Epithelial cell of esophagus (primary cell): ENCODE data around the gene DHPS.
"Not testable (repeated sequence)": the region's sequence is repeated elsewhere in the genome, so short reads cannot be mapped to it uniquely, and the experiment has no call there.

ENCODE experiments used
- DNase-seq: peaks from one replicate; pipeline ENCODE4 v3.0.0; 2010; ENCODE audit warnings: low read depth
- H3K4me3 ChIP-seq: 2 replicates; pipeline ENCODE4 v1.5.1; 2011; ENCODE audit warnings: mild to moderate bottlenecking, low read length, control low read depth
- TF ChIP-seq, protein P1 (sequence below): IDR thresholded peaks from 2 replicates; pipeline ENCODE4 v1.5.1; 2011; ENCODE audit warnings: low read depth, mild to moderate bottlenecking, low read length, control low read depth, inconsistent platforms; ENCODE audit not compliant: insufficient read depth; ENCODE audit errors: missing control alignments

Gene DHPS

DNA sequence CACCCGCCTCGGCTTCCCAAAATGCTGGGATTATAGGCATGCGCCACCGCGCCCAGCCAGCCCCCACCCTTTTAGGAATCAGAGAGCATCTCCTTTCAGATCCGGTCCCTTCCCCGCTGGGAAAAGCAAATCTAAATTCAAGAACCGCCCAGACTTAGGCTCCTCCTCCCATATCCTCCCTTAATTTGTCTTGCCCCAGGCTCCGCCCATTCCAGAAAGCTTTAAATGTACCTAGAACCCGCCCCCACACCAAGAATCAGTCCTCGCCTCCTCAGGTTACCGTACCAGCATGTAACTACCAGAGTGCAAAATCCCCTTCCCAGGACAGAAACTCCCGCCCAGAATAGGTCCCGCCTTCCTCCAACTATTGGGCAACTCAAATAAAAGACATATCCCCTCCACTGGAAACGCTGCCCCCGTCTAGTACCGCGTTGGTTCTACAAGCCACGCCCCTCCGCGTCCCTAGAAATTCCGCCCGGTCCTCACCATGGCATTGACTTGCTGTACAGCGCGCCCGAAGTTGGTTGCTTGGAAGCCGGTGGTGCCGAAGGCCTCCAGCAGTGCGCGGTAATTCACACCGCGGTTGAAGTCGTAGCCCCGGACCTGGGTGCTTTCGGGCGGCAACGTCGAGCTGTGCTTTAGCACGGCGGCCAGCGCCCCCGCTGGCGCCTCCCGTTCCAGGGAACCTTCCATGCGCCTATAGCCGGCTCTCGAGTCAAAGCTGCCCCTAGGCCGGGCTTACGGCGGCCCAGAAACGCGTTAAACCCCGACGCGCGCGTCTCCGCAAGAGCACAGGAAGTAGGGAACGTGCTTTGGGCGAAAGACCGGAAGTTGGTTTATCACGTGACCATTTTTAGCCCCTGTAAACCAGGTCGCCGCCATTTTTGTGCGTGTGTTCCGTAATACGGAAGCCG lies at the start of gene DHPS:
TSS of gene DHPS (minus strand) at position 807 of the 914 bp plus-strand sequence. CDS start at position 693, 114 bp downstream.
- TF ChIP-seq, protein P1, sequence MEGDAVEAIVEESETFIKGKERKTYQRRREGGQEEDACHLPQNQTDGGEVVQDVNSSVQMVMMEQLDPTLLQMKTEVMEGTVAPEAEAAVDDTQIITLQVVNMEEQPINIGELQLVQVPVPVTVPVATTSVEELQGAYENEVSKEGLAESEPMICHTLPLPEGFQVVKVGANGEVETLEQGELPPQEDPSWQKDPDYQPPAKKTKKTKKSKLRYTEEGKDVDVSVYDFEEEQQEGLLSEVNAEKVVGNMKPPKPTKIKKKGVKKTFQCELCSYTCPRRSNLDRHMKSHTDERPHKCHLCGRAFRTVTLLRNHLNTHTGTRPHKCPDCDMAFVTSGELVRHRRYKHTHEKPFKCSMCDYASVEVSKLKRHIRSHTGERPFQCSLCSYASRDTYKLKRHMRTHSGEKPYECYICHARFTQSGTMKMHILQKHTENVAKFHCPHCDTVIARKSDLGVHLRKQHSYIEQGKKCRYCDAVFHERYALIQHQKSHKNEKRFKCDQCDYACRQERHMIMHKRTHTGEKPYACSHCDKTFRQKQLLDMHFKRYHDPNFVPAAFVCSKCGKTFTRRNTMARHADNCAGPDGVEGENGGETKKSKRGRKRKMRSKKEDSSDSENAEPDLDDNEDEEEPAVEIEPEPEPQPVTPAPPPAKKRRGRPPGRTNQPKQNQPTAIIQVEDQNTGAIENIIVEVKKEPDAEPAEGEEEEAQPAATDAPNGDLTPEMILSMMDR, result no peak
- DNase-seq, result peak; percentile 98

DNA sequence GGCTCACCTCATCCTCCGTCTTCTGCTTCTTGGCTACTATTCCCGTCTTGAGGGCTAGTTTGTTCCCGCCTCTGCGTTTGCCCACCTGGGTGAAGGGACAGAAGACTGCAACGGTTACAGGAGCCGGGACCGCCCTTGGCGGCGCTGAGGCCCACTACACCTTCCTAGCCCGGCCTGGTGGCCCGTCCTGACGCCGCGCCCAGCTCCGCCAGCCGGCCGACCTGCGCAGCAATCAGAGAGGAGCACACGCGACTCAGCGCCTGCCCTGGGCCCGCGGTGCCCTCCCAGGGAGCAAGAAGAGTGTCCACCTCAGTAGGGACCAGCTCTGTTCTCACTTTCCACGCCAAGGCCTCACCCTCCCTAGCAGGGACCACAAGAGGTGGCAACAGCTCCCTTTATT lies 49.7 kb upstream of the DHPS start:
- DNase-seq, result no peak
- no peak overlapping the region for H3K4me3 ChIP-seq
- TF ChIP-seq, protein P1, result no peak

More for the DNA sequence above, at the start of gene DHPS:
- H3K4me3 ChIP-seq, result peak within 1 kb of the TSS; percentile 97

DNA sequence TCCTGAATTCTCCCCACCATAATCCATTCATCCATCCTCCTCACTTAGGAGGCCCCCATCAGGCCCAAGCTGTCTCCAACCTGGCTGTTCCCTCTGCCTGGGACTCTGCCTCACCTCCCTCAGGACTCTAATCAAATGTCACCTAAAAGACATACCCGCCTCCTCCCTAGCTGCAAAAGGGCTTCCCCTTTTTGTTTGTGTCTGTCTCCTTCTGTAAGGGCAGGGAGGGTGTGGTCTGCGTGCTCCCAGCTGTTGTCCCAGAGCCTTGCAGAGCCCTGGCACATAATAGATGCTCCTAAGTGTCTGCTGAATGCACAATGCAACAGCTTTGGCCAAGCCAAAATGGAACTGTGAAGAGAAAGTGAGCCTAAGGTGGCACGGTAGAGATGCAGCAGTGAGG lies 48.4 kb upstream of the DHPS start:
- no peak overlapping the region for H3K4me3 ChIP-seq
- TF ChIP-seq, protein P1, result no peak
- DNase-seq, result no peak

DNA sequence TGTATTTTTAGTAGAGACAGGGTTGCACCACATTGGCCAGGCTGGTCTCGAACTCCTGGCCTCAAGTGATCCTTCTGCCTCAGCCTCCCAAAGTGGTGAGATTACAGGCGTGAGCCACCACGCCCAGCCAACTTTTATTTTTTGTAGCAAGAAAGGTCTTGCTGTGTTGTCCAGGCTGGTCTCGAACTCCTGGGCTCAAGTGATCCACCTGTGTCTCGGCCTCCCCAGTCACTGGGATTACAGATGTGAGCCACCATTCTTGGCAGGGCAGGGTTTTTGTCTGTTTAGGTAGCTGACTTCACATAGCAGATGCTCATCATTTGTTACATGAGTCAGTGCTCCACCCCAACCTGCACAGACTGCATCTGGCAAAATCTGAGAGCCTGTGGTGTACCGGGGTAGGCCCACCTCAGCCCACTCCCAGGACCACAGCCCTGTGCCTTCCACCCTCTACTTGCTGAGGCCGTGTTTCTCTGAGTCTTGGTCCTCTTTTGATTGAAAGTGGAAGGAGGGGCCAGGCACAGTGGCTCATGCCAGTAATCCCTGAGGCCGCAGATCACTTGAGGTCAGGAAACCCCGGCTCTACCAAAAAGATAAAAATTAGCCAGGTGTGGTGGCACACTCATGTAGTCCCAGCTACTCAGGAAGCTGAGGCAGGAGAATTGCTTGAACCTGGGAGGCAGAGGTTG lies 46.2 kb upstream of the DHPS start:
- TF ChIP-seq, protein P1, result no peak
- peak; percentile 48 for DNase-seq

DNA sequence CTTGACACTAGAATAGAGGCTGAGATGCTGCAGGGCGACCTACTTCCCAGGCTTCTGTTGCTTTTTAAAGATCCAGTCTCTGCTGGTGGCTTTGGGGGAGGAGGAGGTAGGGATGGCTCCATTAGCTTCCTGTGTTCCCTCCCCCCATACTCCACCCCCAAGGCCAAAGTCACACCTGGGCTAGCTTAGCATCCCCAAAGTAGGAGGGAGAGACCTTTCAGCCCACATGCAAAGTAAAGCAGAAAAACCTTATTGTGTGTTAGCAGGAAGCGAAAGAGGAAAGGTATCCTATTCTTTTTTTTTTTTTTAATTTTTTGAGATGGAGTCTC lies 45.3 kb upstream of the DHPS start:
- H3K4me3 ChIP-seq, result no peak overlapping the region
- DNase-seq, result no peak
- TF ChIP-seq, protein P1, result no peak

More for the DNA sequence above, 46.2 kb upstream of the DHPS start:
- no peak overlapping the region for H3K4me3 ChIP-seq

DNA sequence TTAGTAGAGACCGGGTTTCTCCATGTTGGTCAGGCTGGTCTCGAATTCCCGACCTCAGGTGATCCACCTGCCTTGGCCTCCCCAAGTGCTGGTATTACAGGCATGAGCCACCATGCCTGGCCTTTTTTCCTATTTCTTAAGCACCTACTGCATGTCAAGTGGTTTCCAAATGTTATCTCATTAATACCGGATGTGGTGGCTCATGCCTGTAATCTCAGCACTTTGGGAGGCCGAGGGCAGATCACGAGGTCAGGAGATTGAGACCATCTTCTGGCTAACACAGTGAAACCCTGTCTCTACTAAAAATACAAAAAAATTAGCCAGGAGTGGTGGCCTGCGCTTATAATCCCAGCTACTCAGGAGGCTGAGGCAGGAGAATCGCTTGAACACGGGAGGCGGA lies 43.9 kb upstream of the DHPS start:
- H3K4me3 ChIP-seq, DNase-seq: not testable (repeated sequence)

DNA sequence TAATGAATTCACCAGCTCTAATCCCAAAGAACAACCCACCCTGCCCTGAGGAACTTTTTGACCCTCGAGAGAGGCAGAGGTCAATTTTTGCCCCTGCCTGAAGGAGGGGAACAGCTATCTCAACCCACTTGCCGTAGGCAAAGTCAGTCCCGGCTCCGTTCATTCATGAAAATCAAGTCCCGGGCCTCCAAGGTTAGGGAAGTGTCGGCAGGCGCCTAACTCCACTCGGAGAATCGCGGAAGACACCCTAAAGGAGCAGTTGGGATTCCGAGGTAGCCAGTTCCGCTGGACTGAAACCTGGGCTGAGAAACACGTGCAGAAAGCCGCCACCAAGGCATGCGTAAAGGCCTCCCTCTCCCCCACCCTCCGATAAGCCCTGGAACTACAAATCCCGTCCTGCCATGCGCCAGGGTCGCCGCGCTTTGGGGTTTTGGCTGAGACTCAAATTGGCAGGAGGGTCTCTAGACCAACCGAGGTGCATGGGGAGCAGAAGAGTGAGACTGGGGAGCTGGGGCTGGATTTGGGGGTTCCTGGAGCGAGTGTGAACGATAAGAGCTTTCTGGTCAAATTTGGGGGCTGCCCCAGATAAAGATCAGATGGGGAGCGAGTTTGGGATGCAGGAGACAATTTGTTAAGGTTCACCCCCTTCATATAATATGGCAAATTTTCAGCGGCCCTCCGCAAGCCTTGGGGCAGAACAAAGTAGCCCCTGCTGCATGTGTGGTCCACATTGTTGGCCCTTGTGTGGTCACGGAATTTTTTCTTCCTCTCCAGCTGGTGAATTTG lies 42.2 kb upstream of the DHPS start, which contains the start of gene TNPO2:
TSS of gene TNPO2 (minus strand) at position 292 of the 786 bp plus-strand sequence. CDS start 2,955 bp downstream, outside the sequence.
- peak within 1 kb of the TSS; percentile 99 for H3K4me3 ChIP-seq
- TF ChIP-seq, protein P1, result no peak
- DNase-seq, result peak; percentile 73
